MCF 10A (cell line): ENCODE data around the gene ATG7. TPM values are rescaled to one million over a fixed set of nuclear protein-coding genes. Genes with fewer than 3 reads are reported as not detected.
A peak's percentile ranks its signal among the peaks of the same experiment; 100 is the strongest.
"Not testable (repeated sequence)": the region's sequence is repeated elsewhere in the genome, so short reads cannot be mapped to it uniquely, and the experiment has no call there.

Experiments used
- BruUV-seq: library from RNA; stranded (reverse); fragments of 400-500 nt; replicated peaks from 2 replicates; lab custom pipeline; 2021; lab: Mats Ljungman, UMichigan
- CTCF ChIA-PET: fragments of 300-600 bp; sonication (Branson Sonifier 250); formaldehyde crosslinking; extraction: SDS; loops from one replicate; lab custom pipeline; 2021; ENCODE audit warnings: antibody characterized with exemption, inconsistent platforms; lab: Yijun Ruan, JAX
- POLR2A ChIA-PET: fragments of 300-600, 350-650 bp; sonication (Branson Sonifier 250); formaldehyde crosslinking; extraction: SDS; loops from one replicate; lab custom pipeline; 2020; ENCODE audit warnings: antibody characterized with exemption, inconsistent platforms; lab: Yijun Ruan, JAX
- DNase-seq: peaks from one replicate; pipeline ENCODE4 v3.0.0-alpha.2; 2018; ENCODE audit not compliant: unreplicated experiment
- H3K27ac Mint-ChIP-seq: one replicate; pipeline ENCODE4 v1.8.0; 2022; ENCODE audit warnings: mild to moderate bottlenecking, low read depth, mixed read lengths; ENCODE audit not compliant: unreplicated experiment
- H3K27me3 Mint-ChIP-seq: one replicate; pipeline ENCODE4 v1.8.0; 2022; ENCODE audit warnings: mixed read lengths; ENCODE audit not compliant: insufficient read depth, unreplicated experiment
- H3K36me3 Mint-ChIP-seq: one replicate; pipeline ENCODE4 v1.8.0; 2022; ENCODE audit warnings: mild to moderate bottlenecking, moderate library complexity, mixed read lengths; ENCODE audit not compliant: insufficient read depth, unreplicated experiment
- H3K4me1 Mint-ChIP-seq: one replicate; pipeline ENCODE4 v1.8.0; 2022; ENCODE audit warnings: mixed read lengths; ENCODE audit not compliant: insufficient read depth, unreplicated experiment
- H3K4me3 Mint-ChIP-seq: one replicate; pipeline ENCODE4 v1.8.0; 2022; ENCODE audit warnings: mild to moderate bottlenecking, moderate library complexity, mixed read lengths; ENCODE audit not compliant: unreplicated experiment
- H3K9me3 Mint-ChIP-seq: one replicate; pipeline ENCODE4 v1.8.0; 2022; ENCODE audit warnings: mixed read lengths; ENCODE audit not compliant: unreplicated experiment
- CTCF ChIP-seq: fragments of 200-600 bp; IDR thresholded peaks from one replicate; pipeline ENCODE4 v1.8.0; 2022; ENCODE audit warnings: antibody characterized with exemption, mild to moderate bottlenecking; ENCODE audit not compliant: unreplicated experiment
- intact Hi-C: fragments of 100-400 bp; cut with micrococcal nuclease; formaldehyde crosslinking; loops from 2 replicates; pipeline ENCODE4 v1.14.1; 2022
- total RNA-seq: library from RNA; stranded (reverse); gene quantifications from 2 replicates; pipeline ENCODE4 v1.2.3, GENCODE V29; 2022

The ATG7 gene
- total RNA-seq, 1 experiment from 2014 or later: 54.0 TPM

GRCh38 chr3:11495948-11496557, 223.9 kb downstream of the ATG7 start:
- Mint-ChIP-seq H3K4me1 (peaks cover 13% of the 10 kb centered on the region), H3K27me3 (no peaks in the 10 kb centered on the region), H3K9me3 (peaks cover 11% of the 10 kb centered on the region), H3K36me3 (peaks cover 18% of the 10 kb centered on the region), H3K27ac (no peak overlapping the region), H3K4me3 (no peak overlapping the region)
- BruUV-seq: no TSS peak
- intact Hi-C loops: loop anchor here (5.0 kb wide), 1 partner anchor 146 kb away; the partner anchor contains the start of gene VGLL4
- CTCF ChIA-PET: interaction anchor here (0.7 kb wide), 1 partner anchor 435 kb away, joined by 4 read pairs; no protein-coding TSS in a partner anchor
- no peak for TF ChIP-seq CTCF
- POLR2A ChIA-PET: interaction anchor here (0.8 kb wide), 1 partner anchor 13 kb away, joined by 3 read pairs; no protein-coding TSS in a partner anchor
- no peak for DNase-seq

- CTCF ChIA-PET: interaction anchor here (0.9 kb wide), 1 partner anchor 119 kb away, joined by 3 read pairs; no protein-coding TSS in a partner anchor
- H3K4me3 Mint-ChIP-seq: no peak overlapping the region
- H3K27me3 Mint-ChIP-seq: no peaks in the 10 kb centered on the region
- no peak for DNase-seq
- peak overlapping the region; percentile 13 for H3K27ac Mint-ChIP-seq
- POLR2A ChIA-PET: interaction anchor here (1.7 kb wide), 1 partner anchor 16 kb away, joined by 4 read pairs; no protein-coding TSS in a partner anchor
- no peak for TF ChIP-seq CTCF
- peaks cover 7% of the 10 kb centered on the region for H3K9me3 Mint-ChIP-seq
- H3K4me1 Mint-ChIP-seq: peaks cover 13% of the 10 kb centered on the region
- H3K36me3 Mint-ChIP-seq: peaks cover 4% of the 10 kb centered on the region
- intact Hi-C loops: loop anchor here (5.0 kb wide), 1 partner anchor 144 kb away; the partner anchor contains the start of gene VGLL4
- no TSS peak for BruUV-seq
Observed at GRCh38 chr3:11498177-11498576, 226.0 kb downstream of the ATG7 start.

- DNase-seq: peak; percentile 86
- Mint-ChIP-seq H3K4me1 (peaks cover 13% of the 10 kb centered on the region), H3K4me3 (no peak overlapping the region), H3K36me3 (no peaks in the 10 kb centered on the region), H3K27ac (peak overlapping the region; percentile 13), H3K27me3 (no peaks in the 10 kb centered on the region), H3K9me3 (peaks cover 7% of the 10 kb centered on the region)
- ChIA-PET POLR2A (interaction anchor here (0.9 to 1.7 kb wide), 5 partner anchors 10 to 109 kb away, joined by 3 to 7 read pairs (median 4); no protein-coding TSS in a partner anchor), CTCF (interaction anchor here (0.5 to 0.9 kb wide), 3 partner anchors 102 to 250 kb away, joined by 3 read pairs; no protein-coding TSS in a partner anchor)
- TF ChIP-seq CTCF: no peak
- intact Hi-C loops: loop anchor here (5.0 kb wide), 1 partner anchor 144 kb away; the partner anchor contains the start of gene VGLL4
- no TSS peak for BruUV-seq
Observed at GRCh38 chr3:11498646-11499045, 226.4 kb downstream of the ATG7 start.

- intact Hi-C loops: loop anchor here (5.0 kb wide), 1 partner anchor 143 kb away; the partner anchor contains the start of gene VGLL4
- H3K9me3 Mint-ChIP-seq: peaks cover 2% of the 10 kb centered on the region
- peaks cover 13% of the 10 kb centered on the region for H3K4me1 Mint-ChIP-seq
- no peak overlapping the region for H3K4me3 Mint-ChIP-seq
- DNase-seq: peak; percentile 95
- H3K36me3 Mint-ChIP-seq: no peaks in the 10 kb centered on the region
- H3K27me3 Mint-ChIP-seq: no peaks in the 10 kb centered on the region
- ChIA-PET POLR2A (interaction anchor here (0.9 to 1.7 kb wide), 5 partner anchors 9 to 109 kb away, joined by 3 to 7 read pairs (median 4); no protein-coding TSS in a partner anchor), CTCF (interaction anchor here (0.5 to 0.9 kb wide), 4 partner anchors 20 to 250 kb away, joined by 3 read pairs; no protein-coding TSS in a partner anchor)
- peak overlapping the region; percentile 13 for H3K27ac Mint-ChIP-seq
- no peak for TF ChIP-seq CTCF
- no TSS peak for BruUV-seq
Observed at GRCh38 chr3:11499144-11499543, 226.9 kb downstream of the ATG7 start.

- DNase-seq, BruUV-seq, H3K36me3 Mint-ChIP-seq, H3K27me3 Mint-ChIP-seq, H3K27ac Mint-ChIP-seq, intact Hi-C loops, H3K9me3 Mint-ChIP-seq, H3K4me3 Mint-ChIP-seq: not testable (repeated sequence)
- H3K4me1 Mint-ChIP-seq: peaks cover 13% of the 10 kb centered on the region
- ChIA-PET POLR2A (interaction anchor here (0.8 kb wide), 1 partner anchor 49 kb away, joined by 3 read pairs; no protein-coding TSS in a partner anchor), CTCF (interaction anchor here (0.6 kb wide), 1 partner anchor 31 kb away, joined by 3 read pairs; no protein-coding TSS in a partner anchor)
Observed at GRCh38 chr3:11502413-11502812, 230.2 kb downstream of the ATG7 start.
